Measurements from ENCODE around the gene CRACR2B.

Gene CRACR2B

GRCh38 chr11:831118-831864 is 3.6 kb downstream of the CRACR2B start:
- no peak for TF ChIP-seq CTCF (IDR thresholded peaks at IDR 0.05; ENCODE audit: low read depth, low read length)
- H3K4me3 ChIP-seq (ENCODE audit: low read depth, low read length): no peak overlapping the region

GRCh38 chr11:831961-832528 is 4.3 kb downstream of the CRACR2B start:
- no peak for TF ChIP-seq CTCF (IDR thresholded peaks at IDR 0.05; ENCODE audit: low read depth, low read length)
- peak overlapping the region; percentile 52 for H3K4me3 ChIP-seq (ENCODE audit: low read depth, low read length)

- H3K4me3 ChIP-seq (ENCODE audit: low read depth, low read length): peak within 1 kb of the TSS; percentile 74
- no peak for TF ChIP-seq CTCF (IDR thresholded peaks at IDR 0.05; ENCODE audit: low read depth, low read length)
Measured at GRCh38 chr11:832529-833113, 4.9 kb downstream of the CRACR2B start, which contains the start of gene CD151. Gene CD151 (plus strand): TSS chr11:832952. CDS start chr11:836070, 3,118 bp downstream.

- peak overlapping the region; percentile 74 for H3K4me3 ChIP-seq (ENCODE audit: low read depth, low read length)
- TF ChIP-seq CTCF (IDR thresholded peaks at IDR 0.05; ENCODE audit: low read depth, low read length): no peak
Measured at GRCh38 chr11:833114-833791, 5.5 kb downstream of the CRACR2B start.

- peak overlapping the region; percentile 74 for H3K4me3 ChIP-seq (ENCODE audit: low read depth, low read length)
- no peak for TF ChIP-seq CTCF (IDR thresholded peaks at IDR 0.05; ENCODE audit: low read depth, low read length)
Measured at GRCh38 chr11:833849-834311, 6.2 kb downstream of the CRACR2B start.

GRCh38 chr11:834371-835316 is 6.9 kb downstream of the CRACR2B start:
- no peak for TF ChIP-seq CTCF (IDR thresholded peaks at IDR 0.05; ENCODE audit: low read depth, low read length)
- peak overlapping the region; percentile 74 for H3K4me3 ChIP-seq (ENCODE audit: low read depth, low read length)
